Activated CD8-positive, alpha-beta memory T cell treated with anti-CD3 and anti-CD28 coated beads, Interleukin-2, amount 50 U/mL, for 24 hours (primary cell): Measurements from ENCODE around the gene ATP13A4.

Source experiments
- DNase-seq: peaks from one replicate; pipeline ENCODE4 v3.0.0-alpha.2; 2020; ENCODE audit errors: extremely low read depth

The ATP13A4 gene, protein sequence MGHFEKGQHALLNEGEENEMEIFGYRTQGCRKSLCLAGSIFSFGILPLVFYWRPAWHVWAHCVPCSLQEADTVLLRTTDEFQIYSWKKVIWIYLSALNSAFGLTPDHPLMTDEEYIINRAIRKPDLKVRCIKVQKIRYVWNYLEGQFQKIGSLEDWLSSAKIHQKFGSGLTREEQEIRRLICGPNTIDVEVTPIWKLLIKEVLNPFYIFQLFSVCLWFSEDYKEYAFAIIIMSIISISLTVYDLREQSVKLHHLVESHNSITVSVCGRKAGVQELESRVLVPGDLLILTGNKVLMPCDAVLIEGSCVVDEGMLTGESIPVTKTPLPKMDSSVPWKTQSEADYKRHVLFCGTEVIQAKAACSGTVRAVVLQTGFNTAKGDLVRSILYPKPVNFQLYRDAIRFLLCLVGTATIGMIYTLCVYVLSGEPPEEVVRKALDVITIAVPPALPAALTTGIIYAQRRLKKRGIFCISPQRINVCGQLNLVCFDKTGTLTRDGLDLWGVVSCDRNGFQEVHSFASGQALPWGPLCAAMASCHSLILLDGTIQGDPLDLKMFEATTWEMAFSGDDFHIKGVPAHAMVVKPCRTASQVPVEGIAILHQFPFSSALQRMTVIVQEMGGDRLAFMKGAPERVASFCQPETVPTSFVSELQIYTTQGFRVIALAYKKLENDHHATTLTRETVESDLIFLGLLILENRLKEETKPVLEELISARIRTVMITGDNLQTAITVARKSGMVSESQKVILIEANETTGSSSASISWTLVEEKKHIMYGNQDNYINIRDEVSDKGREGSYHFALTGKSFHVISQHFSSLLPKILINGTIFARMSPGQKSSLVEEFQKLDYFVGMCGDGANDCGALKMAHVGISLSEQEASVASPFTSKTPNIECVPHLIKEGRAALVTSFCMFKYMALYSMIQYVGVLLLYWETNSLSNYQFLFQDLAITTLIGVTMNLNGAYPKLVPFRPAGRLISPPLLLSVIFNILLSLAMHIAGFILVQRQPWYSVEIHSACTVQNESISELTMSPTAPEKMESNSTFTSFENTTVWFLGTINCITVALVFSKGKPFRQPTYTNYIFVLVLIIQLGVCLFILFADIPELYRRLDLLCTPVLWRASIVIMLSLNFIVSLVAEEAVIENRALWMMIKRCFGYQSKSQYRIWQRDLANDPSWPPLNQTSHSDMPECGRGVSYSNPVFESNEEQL

DNA sequence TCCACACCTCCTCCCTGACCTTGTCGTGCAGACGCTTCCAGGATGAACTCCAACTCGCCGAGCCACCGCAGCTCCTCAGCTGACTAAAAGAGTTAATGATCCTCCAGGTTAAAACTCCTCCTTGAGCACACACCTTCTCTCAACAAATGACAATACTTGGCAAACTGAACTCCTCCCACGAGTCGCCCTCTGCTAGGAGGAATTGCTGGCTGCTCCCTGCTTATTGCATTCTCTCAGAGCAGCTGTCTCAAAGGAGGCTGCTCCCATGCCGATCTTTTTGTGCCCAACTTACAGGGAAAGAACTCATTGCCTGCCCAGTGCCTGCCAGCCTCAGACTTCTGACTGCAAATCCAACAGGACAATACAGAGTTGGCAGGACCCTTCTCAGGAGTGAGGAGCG, at the start of gene ATP13A4:
Gene ATP13A4 (minus strand): TSS at position 85 of the 400 bp plus-strand sequence. CDS start 96 bp downstream, outside the sequence.
- DNase-seq, result no peak

DNA sequence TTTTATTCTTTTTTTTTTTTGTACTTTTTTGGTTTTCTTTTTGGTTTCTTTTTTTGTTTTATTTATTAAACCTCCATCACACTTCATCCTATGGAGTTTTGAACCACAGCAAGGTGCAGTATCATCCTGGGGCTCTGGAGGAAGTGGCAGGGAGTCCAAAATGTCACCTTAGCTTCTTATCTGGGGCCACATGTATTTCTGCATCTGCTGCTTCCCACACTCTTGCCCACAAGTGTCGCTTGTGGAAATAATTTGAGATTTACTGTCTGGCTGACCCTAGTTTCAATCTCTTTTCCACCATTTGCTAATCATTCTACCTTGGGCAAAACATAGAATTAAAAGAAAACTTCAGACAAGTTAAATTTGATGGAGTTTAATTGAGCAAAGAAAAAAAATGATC, 44.7 kb upstream of the ATP13A4 start:
- DNase-seq, result no peak

DNA sequence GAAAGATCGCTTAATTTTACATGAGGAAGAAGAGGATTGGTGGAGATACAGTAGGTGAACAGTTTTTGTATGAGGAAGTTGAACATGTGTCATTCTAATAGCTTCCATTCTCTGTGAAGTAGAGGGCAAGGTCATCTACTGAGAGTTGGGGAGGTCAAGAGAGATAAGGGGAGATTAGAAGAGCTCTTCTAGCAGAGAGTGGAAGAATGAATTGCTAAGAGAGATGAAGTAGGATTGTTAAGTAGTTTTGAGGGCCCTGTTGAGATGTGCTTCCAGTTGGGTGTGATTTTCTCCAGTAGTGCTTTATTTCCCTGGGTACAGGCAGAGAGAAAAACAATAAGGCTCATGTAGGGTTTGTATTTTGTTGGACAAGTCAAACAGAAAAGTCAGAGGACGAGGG, 43.5 kb upstream of the ATP13A4 start:
- DNase-seq, result no peak

DNA sequence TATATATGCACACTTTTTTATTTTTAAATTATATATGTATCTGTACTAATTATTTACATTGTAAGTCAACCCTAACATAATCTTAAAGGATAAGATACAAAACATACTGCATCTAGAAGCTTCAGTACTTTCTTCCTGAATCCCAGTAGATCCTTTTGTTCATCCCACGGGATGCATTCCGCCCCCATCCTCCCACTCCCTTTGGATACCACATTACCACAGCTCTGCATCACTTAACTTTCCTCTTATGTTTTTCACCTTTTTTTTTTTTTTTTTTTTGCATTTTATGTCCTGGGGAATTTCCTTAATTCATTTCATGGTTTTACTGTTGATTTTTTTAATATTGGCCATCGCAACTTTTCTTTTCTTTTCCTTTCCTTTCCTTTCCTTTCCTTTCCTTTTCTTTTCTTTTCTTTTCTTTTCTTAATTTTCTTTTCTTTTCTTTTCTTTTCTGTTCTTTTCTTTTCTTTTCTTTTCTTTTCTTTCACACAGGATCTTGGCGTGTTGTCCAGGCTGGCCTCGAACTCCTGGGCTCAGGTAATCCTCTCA, 41.3 kb upstream of the ATP13A4 start:
- DNase-seq, result no peak

DNA sequence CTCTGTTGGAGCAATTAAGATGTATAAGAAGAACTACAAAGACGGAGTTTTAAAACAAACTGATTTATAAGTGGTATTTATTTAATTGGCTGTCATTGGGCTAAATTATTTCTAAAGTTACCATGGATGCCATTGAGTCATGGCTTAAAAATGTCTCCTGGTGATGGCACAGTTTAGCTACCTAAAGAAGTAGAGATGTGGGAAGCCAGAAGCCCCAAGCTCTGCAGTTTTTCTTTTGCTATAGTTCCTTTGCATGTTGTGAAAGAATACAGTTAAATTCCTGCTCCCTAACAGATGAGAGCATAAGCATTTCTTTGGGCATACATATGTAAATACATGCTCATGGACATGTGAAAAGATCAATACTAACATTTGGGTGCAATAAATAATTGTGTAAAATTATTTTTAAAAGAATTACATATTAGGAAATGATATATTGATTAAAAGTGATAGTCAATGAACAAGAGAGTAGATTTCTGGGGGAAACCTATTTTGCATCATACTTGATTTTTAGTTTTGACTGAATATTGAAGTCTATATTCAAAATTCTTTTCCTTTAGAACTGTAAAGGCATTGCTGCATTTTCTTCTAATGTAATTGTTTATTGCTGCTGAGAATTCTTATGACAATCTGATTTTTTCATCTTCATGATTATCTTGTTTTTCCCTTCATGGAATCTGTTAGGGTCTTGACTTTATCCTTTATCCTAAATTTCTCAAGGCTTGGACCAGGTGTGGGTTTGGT, 40.4 kb upstream of the ATP13A4 start:
- DNase-seq, result no peak

DNA sequence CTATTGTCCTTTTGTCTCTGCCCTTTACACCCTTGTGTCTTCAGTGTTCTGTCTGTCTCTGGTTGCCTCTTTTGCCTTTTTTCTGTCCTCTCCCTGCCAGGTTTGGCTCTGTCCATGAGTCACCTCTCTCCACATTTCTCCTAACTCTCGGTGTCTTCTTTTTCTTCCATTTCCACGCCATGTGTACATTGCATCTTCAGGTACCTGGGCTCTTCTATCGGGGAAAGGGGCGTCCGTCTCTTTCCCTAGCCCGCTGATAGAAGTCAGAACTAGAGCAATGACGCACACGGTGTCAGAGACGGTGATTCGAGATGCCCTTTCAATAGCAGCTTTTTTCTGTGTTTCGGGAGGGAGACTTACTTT, 39.0 kb upstream of the ATP13A4 start:
- DNase-seq, result peak; percentile 29

DNA sequence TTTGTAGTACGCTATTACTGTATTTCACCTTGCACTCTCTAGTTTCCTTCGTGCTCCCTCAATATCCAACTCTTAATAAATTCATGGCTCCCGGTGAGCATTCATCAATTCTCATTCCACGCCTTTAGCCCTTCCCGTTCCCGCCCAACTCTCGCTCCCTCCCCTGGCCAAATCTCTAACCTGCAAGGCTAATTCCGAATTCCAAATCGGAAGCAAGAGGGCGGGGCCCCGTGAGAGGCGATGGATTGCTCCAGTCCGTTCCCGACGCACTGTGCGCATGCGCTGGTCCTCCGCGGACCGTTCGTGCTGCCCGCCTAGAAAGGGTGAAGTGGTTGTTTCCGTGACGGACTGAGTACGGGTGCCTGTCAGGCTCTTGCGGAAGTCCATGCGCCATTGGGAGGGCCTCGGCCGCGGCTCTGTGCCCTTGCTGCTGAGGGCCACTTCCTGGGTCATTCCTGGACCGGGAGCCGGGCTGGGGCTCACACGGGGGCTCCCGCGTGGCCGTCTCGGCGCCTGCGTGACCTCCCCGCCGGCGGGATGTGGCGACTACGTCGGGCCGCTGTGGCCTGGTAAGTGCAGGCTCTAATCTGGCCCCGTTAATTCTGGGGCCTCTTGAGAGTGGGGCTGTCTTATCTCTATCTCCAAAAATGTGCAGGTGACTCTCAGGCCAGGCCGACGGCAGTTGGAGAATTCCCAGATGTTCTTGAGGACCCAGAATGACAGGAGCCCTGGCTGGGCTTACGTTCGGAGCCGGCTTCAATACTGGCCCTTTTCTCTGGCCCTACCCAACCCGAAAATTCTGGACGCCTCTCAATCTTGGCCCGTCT, 38.4 kb upstream of the ATP13A4 start, which contains the start of gene OPA1:
Gene OPA1 (plus strand): TSS at position 368 of the 827 bp plus-strand sequence. CDS start 170 bp downstream, at position 538.
- peak; percentile 81 for DNase-seq

DNA sequence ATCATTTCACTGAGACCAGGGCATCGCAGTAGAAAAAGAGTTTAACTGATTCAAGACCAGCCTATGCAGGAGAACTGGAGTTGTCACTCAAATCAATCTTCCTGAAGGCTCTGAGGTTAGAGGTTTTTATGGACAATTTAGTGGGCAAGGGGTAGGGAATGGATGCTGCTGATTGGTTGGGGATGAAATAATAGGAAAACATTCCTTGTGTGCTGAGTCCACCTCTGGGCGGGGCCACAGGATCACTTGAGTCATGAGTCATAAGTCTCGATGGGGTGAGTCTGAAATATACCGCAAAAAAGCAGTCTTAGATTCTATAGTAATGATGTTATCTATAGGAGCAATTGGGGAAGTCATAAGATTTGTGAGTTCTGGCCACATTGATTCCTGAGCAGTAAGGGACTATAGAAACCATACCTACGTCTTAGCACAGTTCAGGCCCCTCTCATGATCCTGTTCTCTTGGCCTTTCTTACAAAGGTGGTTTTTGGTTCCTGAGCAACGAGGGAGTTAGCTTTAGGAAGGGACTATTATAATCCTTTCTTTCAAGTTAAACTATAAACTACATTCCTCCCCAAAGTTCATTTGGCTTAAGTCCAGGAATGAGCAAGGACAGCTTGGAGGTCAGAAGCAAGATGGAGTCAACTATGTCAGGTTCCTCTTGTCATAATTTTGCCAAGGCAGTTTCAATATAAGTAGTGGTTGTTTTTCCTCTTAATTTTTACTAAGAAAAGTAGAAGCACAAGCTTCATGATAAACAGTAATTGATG, 35.6 kb upstream of the ATP13A4 start:
- DNase-seq, result no peak

DNA sequence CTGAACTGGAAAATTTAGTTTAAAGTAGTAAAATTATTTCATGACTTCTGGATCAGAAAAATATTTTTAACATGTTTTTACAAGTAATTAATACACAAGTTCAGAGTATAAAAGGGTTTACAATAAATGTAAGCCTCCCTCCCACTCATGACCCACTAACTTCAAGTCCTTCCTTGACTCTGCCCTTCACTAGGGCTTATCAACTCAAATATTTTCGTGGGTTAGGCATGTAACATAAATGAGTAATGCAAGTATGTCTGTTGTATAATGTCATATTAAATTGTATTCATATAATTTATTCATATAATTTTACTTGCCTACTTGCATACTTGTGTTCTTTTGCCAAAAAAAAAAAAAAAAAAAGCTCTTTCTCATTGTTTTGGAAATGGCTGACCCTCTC, 34.9 kb upstream of the ATP13A4 start:
- no peak for DNase-seq

DNA sequence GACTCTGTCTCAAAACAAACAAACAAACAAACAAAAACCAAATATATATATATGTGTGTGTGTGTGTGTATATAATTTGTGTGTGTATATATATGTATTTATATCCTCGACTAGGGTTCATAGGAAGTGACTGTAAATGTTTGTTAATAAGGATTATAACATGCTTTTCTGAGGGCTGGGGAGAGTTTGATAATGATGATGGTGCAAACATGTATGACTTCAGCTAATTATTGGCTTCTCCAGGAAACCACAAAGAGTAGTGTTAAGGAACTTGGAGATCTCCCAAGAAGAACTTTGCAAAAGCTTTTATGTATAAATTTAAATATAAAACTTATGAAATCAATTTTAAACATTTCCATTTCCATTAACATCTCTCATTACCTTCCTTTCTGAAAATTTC, 34.4 kb upstream of the ATP13A4 start:
- no peak for DNase-seq

DNA sequence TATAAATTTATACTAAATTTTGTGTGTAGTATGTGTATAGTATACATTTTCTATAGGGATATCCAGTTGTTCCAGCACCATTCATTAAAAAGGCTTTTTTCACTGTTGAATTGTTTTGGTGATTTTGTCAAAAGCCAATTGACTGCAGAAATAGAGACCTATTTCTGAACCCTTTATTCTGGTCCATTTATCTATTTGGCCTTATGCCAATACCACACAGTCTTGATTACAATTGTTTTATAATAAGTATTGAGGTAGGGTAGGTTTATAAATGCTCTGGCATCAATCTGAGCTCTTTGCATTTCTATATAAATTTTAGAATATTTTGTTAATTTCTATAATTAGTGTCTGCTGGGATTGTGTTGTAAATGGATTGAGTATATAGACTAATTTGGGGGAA, 31.8 kb upstream of the ATP13A4 start:
- no peak for DNase-seq

DNA sequence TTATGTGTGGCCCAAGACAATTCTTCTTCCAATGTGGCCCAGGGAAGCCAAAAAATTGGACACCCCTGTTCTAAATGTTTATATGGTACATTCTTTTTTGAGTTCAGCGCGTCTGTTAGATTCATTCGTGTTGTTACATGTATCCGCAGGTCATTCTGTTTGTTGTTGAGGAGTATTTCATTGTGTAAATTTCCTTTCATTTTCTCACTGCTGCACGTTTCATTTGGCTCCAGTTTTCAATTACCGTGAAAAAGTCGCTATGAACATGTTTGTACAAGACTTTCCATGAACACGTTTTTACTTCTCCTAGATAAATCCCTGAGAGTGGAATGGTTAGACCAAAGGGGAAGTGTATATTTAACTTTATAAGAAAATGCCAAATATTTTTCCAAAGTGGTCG, 30.8 kb upstream of the ATP13A4 start:
- DNase-seq, result no peak

DNA sequence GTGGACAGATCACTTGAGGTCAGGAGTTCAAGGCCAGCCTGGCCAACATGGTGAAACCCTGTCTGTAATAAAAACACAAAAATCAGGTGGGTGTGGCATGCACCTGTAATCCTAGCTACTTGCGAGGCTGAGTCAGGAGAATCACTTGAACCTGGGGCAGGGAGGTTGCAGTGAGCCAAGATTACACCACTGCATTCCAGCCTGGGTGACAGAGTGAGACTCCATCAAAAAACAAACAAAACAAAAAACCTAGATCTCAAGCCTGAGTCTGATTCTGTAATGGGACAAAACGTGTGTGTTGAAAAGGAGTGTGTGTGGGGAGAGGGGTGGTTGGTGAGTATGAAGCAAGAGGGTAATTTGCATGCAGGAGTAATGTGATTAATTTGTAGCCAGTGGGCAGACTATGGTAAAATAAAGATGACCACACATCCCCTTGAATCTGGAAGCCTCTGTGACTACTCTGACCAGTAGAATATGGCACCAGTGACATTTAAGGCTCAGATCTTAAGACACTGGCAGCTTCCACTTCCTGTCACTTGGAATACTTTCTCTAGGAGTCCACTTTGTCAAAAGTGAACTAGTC, 19.9 kb upstream of the ATP13A4 start:
- no peak for DNase-seq

DNA sequence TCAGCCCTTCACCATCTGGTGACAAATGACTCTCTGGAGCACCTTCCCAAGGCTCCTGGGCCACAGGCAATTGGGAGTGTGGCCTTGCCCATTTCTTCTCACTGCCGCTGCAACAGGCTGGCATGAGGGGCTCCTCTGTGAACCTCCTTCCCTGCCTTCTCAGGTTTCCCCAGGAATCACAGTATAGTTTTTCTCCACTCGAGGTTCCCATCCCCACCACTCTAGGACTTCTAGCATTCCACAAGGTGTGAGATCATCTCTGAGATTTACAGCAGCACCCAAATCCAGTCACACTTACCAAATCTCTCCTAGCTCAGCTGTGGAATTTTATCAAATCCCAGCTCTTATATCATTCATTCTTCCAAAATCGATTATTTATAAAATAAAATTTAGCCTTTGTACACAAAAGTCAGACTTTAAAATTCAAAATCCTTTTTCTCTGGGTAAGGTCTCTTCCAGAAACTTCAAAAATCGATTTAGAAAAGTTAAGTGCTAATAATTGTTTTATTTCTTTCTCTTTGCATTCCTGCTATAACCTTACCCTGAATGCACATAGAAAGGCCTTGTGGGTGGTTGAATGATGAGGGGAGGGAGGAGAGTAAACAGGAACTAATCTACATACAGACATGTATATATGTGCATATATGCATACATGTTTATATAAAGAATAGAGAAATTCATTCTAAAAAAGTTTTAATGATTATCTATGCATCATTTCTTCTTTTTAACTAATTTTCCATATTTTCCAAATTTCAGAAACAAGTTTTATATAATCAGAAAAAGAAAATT, 18.9 kb upstream of the ATP13A4 start:
- no peak for DNase-seq

DNA sequence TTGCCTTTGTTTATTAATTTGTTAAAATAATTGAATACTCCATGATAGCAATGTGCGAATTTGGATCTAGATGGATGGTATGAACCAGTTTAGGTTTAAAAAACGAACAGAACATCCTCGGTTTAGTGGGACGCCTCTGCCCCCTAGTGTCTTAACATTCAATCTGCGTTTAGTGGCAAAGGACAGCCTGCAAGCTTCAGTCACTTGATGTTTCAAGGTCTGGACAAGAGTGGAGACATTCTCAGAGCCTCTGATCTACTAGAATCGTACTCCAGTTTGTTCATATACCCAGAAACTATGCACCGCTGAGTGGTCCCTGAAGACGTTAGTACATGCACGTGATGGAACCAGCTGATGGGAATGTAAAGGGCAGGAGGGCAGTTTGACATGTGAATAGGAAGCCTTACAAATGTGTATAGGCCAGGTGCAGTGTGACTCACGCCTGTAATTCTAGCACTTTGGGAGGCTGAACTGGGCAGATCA, 17.8 kb upstream of the ATP13A4 start:
- peak; percentile 7 for DNase-seq

DNA sequence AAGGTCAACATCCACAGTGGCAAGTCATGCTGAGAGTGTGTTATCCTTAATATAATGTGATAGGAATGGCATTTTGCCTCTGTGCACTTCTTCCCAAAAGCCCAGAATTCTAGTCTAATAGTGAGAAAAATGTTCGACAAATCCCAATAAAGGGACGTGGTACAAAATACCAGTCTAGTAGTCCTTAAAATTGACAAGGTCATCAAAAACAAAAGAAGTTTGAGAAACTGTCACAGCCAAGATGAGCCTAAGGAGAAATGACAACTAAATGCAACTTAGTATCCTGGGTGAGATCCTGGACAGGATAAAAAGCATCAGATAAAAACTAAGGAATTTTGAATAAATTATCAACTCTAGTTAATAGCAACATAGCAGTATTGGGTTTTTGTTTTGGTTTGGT, 14.4 kb upstream of the ATP13A4 start:
- no peak for DNase-seq

DNA sequence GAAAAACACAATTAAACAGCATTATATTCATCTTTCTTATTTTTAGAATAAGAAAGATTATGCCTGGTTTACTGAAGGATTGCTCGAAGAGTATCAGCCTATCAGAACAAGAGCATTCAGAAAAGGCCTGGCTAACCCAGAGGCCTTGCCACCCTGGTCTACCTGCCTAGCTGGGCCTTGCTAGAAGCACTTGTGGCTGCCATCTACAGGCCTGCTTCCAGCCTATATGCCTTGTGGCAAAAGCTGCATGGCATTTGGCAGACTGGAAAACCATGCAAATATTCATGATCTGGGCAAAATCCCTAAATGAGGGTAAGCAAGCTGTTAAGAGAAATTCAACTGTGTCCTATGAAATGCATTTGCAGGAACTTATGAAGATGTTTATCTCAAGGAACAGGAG, 9.3 kb upstream of the ATP13A4 start:
- DNase-seq, result no peak

DNA sequence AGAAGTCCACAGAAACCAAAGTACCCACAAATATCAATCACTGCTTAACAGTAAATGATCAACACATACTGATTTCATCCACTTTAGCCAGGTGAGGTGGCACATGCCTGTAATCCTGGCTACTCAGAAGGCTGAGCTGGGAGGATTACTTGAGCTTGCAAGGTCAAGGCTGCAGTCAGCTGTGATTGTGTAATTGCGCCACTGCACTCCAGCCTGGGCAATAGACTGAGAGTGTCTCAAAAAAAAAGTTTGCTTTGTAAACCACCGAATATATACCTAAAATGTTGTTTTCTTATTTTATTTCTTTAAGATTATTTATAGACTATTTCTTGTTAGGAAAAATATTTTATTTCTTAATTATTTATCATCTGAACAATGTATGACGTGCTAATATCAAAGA, 8.7 kb upstream of the ATP13A4 start:
- DNase-seq, result no peak
